ENCODE measurements around the gene RALGAPA1.
A peak's percentile ranks its signal among the peaks of the same experiment; 100 is the strongest.
"Not testable (repeated sequence)": the region's sequence is repeated elsewhere in the genome, so short reads cannot be mapped to it uniquely, and the experiment has no call there.

RALGAPA1 gene

DNA sequence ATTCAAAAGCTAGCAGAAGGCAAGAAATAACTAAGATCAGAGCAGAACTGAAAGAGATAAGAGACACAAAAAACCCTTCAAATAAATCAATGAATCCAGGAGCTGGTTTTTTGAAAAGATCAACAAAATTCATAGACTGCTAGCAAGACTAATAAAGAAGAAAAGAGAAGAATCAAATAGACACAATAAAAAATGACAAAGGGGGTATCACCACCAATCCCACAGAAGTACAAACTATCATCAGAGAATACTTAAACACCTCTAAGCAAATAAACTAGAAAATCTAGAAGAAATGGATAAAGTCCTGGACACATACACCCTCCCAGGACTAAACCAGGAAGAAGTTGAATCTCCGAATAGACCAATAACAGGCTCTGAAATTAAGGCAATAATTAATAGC lies 189.6 kb downstream of the RALGAPA1 start:
- DNase-seq = not testable (repeated sequence)

- DNase-seq = no peak
Measured at GRCh38 chr14:35617500-35617899, 191.6 kb downstream of the RALGAPA1 start.

DNA sequence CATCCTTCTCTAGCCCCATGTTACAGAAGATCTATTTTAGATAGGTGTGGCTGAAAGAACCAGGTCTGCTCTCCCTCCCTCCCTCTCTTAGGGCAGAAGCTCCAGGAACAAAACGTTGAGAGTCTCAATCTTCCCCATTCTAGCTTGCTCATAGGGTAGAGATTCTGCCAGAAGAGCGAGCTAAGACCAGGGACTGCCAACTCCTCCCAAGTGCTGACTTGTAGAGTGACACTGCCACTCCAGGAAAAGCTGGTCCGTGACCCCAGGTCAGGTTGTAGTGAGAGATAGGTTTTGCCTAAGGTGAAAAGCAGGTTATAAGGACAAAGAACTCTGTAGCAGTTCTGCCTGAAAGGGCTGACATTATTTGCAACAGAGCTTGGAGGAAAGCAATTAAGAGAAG lies 201.7 kb downstream of the RALGAPA1 start:
- no peak for DNase-seq

GRCh38 chr14:35600253-35600652 lies 208.8 kb downstream of the RALGAPA1 start:
- no peak for DNase-seq

- no peak for DNase-seq
Measured at GRCh38 chr14:35594616-35595015, 214.5 kb downstream of the RALGAPA1 start.

DNA sequence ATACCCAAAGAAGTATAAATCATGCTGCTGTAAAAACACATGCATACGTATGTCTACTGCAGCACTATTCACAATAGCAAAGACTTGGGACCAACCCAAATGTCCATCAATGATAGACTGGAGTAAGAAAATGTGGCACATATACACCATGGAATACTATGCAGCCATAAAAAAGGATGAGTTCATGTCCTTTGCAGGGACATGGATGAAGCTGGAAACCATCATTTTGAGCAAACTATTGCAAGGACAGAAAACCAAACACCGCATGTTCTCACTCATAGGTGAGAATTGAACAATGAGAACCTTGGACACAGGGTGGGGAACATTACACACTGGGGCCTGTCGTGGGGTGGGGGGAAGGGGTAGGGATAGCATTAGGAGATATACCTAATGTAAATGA lies 221.7 kb downstream of the RALGAPA1 start:
- not testable (repeated sequence) for DNase-seq

DNA sequence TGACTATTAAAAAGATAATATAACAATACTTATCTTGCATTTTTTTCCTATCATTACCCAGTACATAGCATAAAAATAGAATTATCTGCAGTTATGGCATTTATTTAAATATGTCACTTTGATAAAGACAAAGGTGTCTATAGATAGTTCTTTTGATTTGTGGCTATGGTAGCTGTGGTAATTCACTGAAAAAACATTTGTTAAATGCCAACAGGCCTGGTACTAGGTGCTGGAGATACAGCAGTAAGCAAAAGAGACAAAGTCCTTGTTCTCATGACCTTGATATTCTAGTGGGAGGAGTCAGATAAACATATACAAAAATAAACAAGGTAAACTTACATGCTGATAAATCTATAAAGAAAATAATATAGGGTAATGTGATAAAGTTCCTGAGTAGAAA lies 230.5 kb downstream of the RALGAPA1 start:
- no peak for DNase-seq

GRCh38 chr14:35578135-35578534 lies 231.0 kb downstream of the RALGAPA1 start:
- DNase-seq = no peak

- no peak for DNase-seq
Measured at GRCh38 chr14:35576856-35577255, 232.2 kb downstream of the RALGAPA1 start.

DNA sequence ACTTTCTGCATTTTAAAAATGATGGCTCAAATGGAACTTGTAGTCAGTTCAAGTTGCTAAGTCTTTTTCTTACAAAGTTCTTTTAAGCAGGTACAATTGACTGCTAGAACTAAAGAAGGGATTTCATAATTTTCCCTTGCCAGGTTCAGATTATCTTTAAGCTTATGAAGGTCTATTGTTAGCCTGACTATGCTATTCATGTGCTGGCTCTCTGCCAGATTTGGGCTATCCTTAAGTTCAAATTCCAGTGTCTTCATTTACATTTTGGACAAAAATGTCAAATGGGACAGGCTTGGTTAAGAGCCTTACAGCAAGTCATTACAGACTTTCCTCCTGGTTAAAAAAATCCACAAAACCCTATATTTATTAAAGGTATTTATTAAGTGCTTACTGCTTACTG lies 232.8 kb downstream of the RALGAPA1 start:
- peak; percentile 7 for DNase-seq

DNA sequence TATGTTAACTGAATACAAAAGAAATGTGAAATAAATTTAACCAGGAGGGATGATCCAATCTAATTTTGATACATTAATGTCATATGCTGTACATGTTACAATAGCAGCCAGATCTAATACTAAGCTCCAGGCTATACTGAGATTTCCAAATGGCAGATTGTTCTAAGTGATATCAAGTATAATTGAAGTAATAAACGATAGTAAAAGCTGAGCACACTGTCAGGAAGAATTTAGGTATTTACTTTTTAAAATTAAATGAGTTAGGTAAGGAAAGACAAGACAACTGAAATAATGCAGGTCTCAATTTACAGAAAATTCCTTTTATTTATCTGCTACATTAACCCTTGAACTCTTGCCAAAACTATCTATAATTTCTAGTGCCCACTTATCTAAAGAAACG lies 235.2 kb downstream of the RALGAPA1 start:
- no peak for DNase-seq

DNA sequence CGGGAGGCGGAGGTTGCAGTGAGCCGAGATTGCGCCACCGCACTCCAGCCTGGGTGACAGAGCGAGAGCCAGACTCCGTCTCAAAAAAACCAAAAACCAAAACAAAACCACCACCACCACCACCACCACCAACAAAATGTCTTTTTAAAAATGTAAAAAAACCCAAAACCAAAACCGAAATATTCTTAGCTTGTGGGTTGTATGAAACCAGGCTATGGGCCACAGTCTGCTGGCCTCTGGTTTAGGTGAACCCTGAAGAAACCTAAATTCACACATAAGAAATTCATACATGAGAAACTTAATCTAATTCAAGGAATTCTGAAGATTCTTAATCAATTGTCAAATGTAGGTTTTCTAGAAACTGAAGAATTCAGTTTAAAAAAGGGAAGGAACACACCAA lies 237.5 kb downstream of the RALGAPA1 start:
- DNase-seq = no peak

- no peak for DNase-seq
Measured at GRCh38 chr14:35565871-35566464, 243.1 kb downstream of the RALGAPA1 start.

DNA sequence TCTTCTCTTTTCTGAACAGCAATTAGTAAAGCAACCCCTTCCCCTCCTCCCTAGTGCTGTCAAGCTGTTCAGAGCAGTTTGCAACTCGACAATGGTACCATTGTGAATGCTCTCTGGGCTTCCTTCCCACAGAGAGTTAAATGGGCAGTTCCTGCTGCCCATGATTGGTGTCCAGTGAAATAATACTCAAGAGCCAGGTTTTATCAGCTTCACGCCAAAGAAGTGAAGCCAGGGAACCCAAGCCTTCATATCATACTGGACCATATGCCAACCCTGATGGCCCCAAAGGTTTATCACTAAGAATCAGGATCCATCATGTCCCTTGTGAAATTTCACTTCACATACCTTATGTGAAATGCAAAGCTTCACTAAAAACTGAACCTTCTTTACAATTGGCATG lies 250.4 kb downstream of the RALGAPA1 start:
- peak; percentile 6 for DNase-seq

- DNase-seq = no peak
Measured at GRCh38 chr14:35557221-35557747, 251.8 kb downstream of the RALGAPA1 start.

- no peak for DNase-seq
Measured at GRCh38 chr14:35556548-35556947, 252.5 kb downstream of the RALGAPA1 start.

GRCh38 chr14:35553808-35554207 lies 255.3 kb downstream of the RALGAPA1 start:
- no peak for DNase-seq

DNA sequence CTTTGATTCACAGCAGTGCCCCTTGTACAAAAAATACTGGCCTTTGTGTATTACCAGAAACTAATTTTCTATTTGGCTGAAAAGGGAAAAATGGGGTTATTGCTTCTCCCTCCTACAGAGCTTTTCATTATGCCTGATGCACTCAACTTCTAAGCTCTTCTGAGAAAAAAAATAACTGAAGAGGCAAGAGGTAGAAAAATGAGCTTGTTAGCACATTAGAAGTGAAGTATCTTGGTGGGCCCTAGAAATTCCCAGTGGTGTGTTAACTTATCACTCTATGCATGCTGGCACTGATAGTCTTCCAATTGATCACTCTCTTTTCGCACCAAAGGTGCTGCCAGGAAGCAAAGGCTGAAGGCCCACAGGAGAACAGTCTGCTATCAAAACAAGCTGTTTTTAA lies 258.0 kb downstream of the RALGAPA1 start:
- no peak for DNase-seq

DNA sequence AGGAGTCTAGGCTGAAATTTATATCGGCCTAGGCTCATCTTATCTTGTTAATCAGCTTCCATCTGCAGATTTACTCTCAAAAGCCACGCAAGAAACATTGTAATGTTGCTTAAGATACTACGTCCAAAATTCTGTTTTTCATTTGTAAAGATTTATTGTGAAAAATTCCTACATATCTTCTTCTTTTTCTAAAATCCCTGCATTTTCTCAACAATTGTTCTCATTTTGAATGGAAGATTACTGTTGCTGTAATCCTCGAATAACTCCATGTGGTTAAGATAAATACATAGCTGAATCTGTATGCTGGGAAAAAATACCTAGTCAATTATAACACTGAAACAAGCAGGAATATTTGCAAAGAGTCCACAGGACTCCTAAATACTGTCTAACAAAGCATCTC lies 259.5 kb downstream of the RALGAPA1 start:
- no peak for DNase-seq

GRCh38 chr14:35543006-35543405 lies 266.1 kb downstream of the RALGAPA1 start:
- DNase-seq = no peak

DNA sequence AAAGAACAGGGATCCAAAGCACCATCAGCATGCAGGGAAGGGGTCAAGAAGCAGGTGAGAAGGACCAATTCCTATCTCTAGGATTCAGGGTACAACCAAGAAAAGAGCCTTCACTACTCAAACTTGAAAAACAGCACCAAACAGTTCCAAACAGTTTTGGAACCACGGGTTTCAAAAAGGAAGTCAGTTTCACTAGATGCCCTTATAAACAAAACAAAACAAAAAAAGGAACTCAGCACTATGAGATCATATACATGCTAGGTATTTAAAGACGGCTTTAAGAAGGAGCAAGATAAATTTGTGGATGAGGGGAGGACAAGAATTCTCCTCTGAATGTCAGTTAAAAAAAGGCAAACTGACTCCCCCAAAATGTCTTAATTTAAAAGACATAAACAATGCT lies 269.1 kb downstream of the RALGAPA1 start:
- no peak for DNase-seq

- DNase-seq = peak; percentile 1
Measured at GRCh38 chr14:35535483-35536112, 273.5 kb downstream of the RALGAPA1 start.

- peak; percentile 83 for DNase-seq
Measured at GRCh38 chr14:35534873-35535482, 274.1 kb downstream of the RALGAPA1 start.

DNA sequence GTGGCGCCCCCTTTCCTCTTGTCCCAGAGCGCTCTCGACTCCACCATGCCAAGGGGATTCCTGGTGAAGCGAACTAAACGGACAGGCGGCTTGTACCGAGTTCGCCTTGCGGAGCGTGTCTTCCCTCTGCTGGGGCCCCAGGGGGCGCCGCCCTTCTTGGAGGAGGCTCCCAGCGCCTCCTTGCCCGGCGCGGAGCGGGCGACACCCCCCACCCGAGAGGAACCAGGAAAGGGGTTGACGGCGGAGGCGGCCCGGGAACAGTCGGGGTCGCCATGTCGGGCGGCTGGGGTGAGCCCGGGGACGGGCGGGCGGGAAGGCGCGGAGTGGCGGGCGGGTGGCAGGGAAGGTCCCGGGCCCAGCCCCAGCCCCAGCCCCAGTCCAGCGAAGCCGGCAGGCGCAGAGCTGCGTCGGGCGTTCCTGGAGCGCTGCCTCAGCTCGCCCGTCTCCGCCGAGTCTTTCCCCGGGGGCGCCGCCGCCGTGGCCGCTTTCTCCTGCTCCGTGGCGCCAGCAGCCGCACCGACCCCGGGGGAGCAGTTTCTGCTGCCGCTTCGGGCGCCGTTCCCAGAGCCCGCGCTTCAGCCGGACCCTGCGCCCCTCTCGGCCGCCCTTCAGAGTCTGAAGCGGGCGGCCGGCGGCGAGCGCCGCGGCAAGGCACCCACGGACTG lies 274.8 kb downstream of the RALGAPA1 start:
- peak; percentile 9 for DNase-seq
